ENCODE results near the gene INMT.

GRCh38 chr7:30751696-30752273 is at the start of gene INMT:
- TF ChIP-seq EP300 (IDR thresholded peaks at IDR 0.05) (no peak), POLR2A (IDR thresholded peaks at IDR 0.05; ENCODE audit: low read depth) (no peak), CTCF (IDR thresholded peaks at IDR 0.05) (no peak)
